ENCODE data around the gene BABAM2. TPM values are rescaled to one million over a fixed set of nuclear protein-coding genes. Genes with fewer than 3 reads are reported as not detected.
"Not testable (repeated sequence)": the region's sequence is repeated elsewhere in the genome, so short reads cannot be mapped to it uniquely, and the experiment has no call there.

Gene BABAM2
- total RNA-seq, 1 donor from 2014 or later, result 28.5 TPM

DNA sequence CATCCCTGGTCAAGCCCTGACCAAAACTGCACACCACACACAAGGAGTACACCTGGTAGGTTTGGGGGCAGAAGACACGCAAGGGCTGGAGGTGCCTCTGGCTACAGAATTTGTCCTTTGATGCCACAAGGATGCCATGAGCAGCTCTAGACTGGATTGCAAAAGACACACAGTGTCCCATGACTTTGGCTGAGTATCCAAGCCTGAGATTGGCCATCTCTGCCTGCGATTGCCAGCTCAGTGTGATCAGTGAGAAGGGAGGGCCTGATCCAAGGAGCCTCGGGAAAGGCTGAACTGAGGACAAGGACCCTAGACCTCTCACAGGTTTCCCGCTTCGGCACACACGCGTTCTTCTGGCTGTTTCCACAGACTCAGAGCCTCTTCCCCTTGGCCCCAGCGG, 442.2 kb downstream of the BABAM2 start:
- H3K36me3 Mint-ChIP-seq (ENCODE audit: low read depth, unreplicated experiment), result peaks cover 19% of the 10 kb centered on the region
- H4K20me1 ChIP-seq (ENCODE audit: insufficient read depth, low read length), result no peaks in the 10 kb centered on the region
- no peak overlapping the region for H3K4me2 ChIP-seq (ENCODE audit: low read length)
- H3K36me3 ChIP-seq (ENCODE audit: insufficient read depth, low read length), result no peaks in the 10 kb centered on the region
- H3K27ac Mint-ChIP-seq (ENCODE audit: unreplicated experiment), result no peak overlapping the region
- H3K9ac ChIP-seq (ENCODE audit: low read length), result no peak overlapping the region
- H3K9me3 ChIP-seq (ENCODE audit: insufficient read depth, low read depth, low read length), result no peaks in the 10 kb centered on the region
- H3K9me3 Mint-ChIP-seq (ENCODE audit: unreplicated experiment), result peaks cover 3% of the 10 kb centered on the region
- no peak overlapping the region for H3K4me3 Mint-ChIP-seq (ENCODE audit: unreplicated experiment)
- H3K4me1 Mint-ChIP-seq (ENCODE audit: low read depth, unreplicated experiment), result peaks cover 6% of the 10 kb centered on the region
- TF ChIP-seq, protein P1, sequence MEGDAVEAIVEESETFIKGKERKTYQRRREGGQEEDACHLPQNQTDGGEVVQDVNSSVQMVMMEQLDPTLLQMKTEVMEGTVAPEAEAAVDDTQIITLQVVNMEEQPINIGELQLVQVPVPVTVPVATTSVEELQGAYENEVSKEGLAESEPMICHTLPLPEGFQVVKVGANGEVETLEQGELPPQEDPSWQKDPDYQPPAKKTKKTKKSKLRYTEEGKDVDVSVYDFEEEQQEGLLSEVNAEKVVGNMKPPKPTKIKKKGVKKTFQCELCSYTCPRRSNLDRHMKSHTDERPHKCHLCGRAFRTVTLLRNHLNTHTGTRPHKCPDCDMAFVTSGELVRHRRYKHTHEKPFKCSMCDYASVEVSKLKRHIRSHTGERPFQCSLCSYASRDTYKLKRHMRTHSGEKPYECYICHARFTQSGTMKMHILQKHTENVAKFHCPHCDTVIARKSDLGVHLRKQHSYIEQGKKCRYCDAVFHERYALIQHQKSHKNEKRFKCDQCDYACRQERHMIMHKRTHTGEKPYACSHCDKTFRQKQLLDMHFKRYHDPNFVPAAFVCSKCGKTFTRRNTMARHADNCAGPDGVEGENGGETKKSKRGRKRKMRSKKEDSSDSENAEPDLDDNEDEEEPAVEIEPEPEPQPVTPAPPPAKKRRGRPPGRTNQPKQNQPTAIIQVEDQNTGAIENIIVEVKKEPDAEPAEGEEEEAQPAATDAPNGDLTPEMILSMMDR (IDR thresholded peaks at IDR 0.05; ENCODE audit: insufficient read depth, low read depth, low read length), result no peak
- TF ChIP-seq EZH2 (IDR thresholded peaks at IDR 0.05; ENCODE audit: insufficient read depth, low read length), result no peak
- no peak overlapping the region for H3K4me3 ChIP-seq (ENCODE audit: insufficient read depth, low read depth, low read length)
- no peak for DNase-seq (ENCODE audit: low read depth)
- no peak for FAIRE-seq
- peaks cover 8% of the 10 kb centered on the region for H3K27me3 Mint-ChIP-seq (ENCODE audit: low read depth, unreplicated experiment)
- H3K4me1 ChIP-seq (ENCODE audit: insufficient read depth, low read length), result no peaks in the 10 kb centered on the region
- H3K27me3 ChIP-seq (ENCODE audit: insufficient read depth, low read length), result no peaks in the 10 kb centered on the region
- H3K27ac ChIP-seq (ENCODE audit: low read depth, low read length), result no peak overlapping the region
- H2AFZ ChIP-seq (ENCODE audit: low read depth, low read length), result no peak overlapping the region
- no peaks in the 10 kb centered on the region for H3K79me2 ChIP-seq (ENCODE audit: insufficient read depth, low read length)

DNA sequence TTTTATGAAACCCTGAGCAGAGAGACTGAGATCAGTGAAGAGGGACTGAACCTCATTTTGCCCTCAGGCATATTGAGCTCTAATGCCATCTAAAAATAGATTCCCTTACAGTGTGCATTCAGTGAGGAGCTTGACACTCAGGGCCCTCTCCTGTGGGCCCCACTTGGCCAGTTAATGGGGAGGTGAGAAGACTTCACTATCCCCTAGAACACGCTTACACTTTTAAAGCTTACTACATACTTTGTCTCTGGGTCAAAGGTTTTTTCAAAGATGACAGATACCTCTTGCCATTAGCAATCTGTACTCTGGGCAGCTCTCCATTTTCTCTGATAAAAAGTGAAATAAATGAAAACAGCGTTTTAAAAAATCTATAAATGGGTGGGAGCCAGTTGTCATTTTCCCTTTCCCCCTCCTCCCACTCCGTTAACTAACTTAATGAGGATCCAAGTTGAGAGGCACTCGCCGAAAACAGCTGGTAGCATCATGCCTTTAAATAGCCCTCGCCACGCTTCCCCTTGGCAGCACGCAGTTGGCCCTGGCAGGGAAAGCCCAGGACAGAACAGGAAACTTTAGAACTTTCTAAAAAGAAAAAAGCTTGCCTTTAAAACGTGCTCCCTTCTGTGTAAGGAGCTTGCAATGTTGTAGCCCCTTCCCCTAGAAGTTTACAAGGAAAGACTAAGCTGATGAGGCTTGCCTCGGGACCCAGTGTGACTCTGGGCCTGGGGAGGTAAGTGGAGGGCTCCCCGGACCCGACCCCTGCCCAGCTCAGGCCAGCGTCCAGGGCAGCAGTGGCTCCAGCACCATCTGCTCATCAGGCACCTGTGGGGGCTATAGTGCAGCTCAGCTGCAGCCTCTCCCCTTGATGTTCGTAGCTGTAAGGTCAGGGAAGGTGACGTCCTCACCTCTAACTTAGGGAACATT, 443.3 kb downstream of the BABAM2 start:
- H3K27me3 ChIP-seq (ENCODE audit: insufficient read depth, low read length), result no peaks in the 10 kb centered on the region
- Mint-ChIP-seq H3K4me3 (ENCODE audit: unreplicated experiment) (no peak overlapping the region), H3K36me3 (ENCODE audit: low read depth, unreplicated experiment) (peaks cover 13% of the 10 kb centered on the region), H3K27me3 (ENCODE audit: low read depth, unreplicated experiment) (peaks cover 8% of the 10 kb centered on the region), H3K4me1 (ENCODE audit: low read depth, unreplicated experiment) (peaks cover 12% of the 10 kb centered on the region), H3K27ac (ENCODE audit: unreplicated experiment) (no peak overlapping the region), H3K9me3 (ENCODE audit: unreplicated experiment) (peaks cover 3% of the 10 kb centered on the region)
- H3K9ac ChIP-seq (ENCODE audit: low read length), result no peak overlapping the region
- no peak overlapping the region for H3K4me2 ChIP-seq (ENCODE audit: low read length)
- no peak for FAIRE-seq
- no peaks in the 10 kb centered on the region for H3K79me2 ChIP-seq (ENCODE audit: insufficient read depth, low read length)
- H3K27ac ChIP-seq (ENCODE audit: low read depth, low read length), result no peak overlapping the region
- no peak overlapping the region for H2AFZ ChIP-seq (ENCODE audit: low read depth, low read length)
- no peaks in the 10 kb centered on the region for H3K9me3 ChIP-seq (ENCODE audit: insufficient read depth, low read depth, low read length)
- no peaks in the 10 kb centered on the region for H3K36me3 ChIP-seq (ENCODE audit: insufficient read depth, low read length)
- no peak overlapping the region for H3K4me3 ChIP-seq (ENCODE audit: insufficient read depth, low read depth, low read length)
- H4K20me1 ChIP-seq (ENCODE audit: insufficient read depth, low read length), result no peaks in the 10 kb centered on the region
- H3K4me1 ChIP-seq (ENCODE audit: insufficient read depth, low read length), result peaks cover 11% of the 10 kb centered on the region
- TF ChIP-seq, protein P1 (IDR thresholded peaks at IDR 0.05; ENCODE audit: insufficient read depth, low read depth, low read length), result no peak
- TF ChIP-seq EZH2 (IDR thresholded peaks at IDR 0.05; ENCODE audit: insufficient read depth, low read length), result no peak
- DNase-seq (ENCODE audit: low read depth), result no peak

DNA sequence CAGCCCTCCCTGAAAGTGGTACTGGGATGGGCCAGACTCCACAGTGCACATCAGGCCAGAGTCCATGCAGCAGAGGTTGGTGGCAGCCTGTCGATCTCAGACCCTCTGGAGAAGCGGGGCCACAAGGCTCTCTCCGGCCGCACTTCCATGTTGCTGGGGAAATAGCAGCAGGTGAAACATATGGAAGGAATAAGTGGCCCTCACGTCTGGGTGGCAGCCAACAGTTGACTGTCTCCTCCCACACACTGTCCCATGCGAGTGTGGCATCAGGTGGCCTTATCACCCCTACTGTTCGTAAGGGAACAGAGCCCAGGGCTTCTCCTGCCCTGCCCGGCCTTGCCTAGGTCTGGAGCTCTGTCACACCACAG, 444.0 kb downstream of the BABAM2 start:
- no peak for DNase-seq (ENCODE audit: low read depth)
- Histone ChIP-seq H3K79me2 (ENCODE audit: insufficient read depth, low read length) (no peaks in the 10 kb centered on the region), H3K27me3 (ENCODE audit: insufficient read depth, low read length) (no peaks in the 10 kb centered on the region), H3K36me3 (ENCODE audit: insufficient read depth, low read length) (no peaks in the 10 kb centered on the region), H3K27ac (ENCODE audit: low read depth, low read length) (no peak overlapping the region), H3K4me3 (ENCODE audit: insufficient read depth, low read depth, low read length) (no peak overlapping the region), H3K4me1 (ENCODE audit: insufficient read depth, low read length) (peaks cover 14% of the 10 kb centered on the region), H4K20me1 (ENCODE audit: insufficient read depth, low read length) (no peaks in the 10 kb centered on the region), H3K4me2 (ENCODE audit: low read length) (no peak overlapping the region), H2AFZ (ENCODE audit: low read depth, low read length) (no peak overlapping the region), H3K9me3 (ENCODE audit: insufficient read depth, low read depth, low read length) (no peaks in the 10 kb centered on the region), H3K9ac (ENCODE audit: low read length) (no peak overlapping the region)
- Mint-ChIP-seq H3K9me3 (ENCODE audit: unreplicated experiment) (peaks cover 3% of the 10 kb centered on the region), H3K27me3 (ENCODE audit: low read depth, unreplicated experiment) (peaks cover 8% of the 10 kb centered on the region), H3K27ac (ENCODE audit: unreplicated experiment) (peak overlapping the region; percentile 14), H3K36me3 (ENCODE audit: low read depth, unreplicated experiment) (peaks cover 16% of the 10 kb centered on the region), H3K4me1 (ENCODE audit: low read depth, unreplicated experiment) (peaks cover 17% of the 10 kb centered on the region), H3K4me3 (ENCODE audit: unreplicated experiment) (no peak overlapping the region)
- TF ChIP-seq, protein P1 (IDR thresholded peaks at IDR 0.05; ENCODE audit: insufficient read depth, low read depth, low read length), result no peak
- no peak for TF ChIP-seq EZH2 (IDR thresholded peaks at IDR 0.05; ENCODE audit: insufficient read depth, low read length)
- FAIRE-seq, result no peak

DNA sequence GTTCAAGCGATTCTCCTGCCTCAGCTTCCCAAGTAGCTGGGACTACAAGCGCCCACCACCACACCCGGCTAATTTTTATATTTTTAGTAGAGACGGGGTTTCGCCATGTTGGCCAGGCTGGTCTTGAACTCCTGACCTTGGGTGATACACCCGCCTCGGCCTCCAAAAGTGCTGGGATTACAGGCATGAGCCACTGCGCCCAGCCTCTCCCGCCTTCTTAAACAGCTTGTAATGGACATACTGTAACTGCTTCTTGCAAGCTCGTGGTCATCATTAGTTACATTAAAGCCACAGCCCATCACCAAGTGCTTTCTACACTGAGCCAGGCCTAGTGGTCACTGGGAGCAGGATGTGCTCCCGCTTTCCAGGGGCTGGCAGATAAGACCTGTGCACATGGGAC, 444.7 kb downstream of the BABAM2 start:
- not testable (repeated sequence) for DNase-seq (ENCODE audit: low read depth); H3K9me3 ChIP-seq (ENCODE audit: insufficient read depth, low read depth, low read length); H3K4me3 ChIP-seq (ENCODE audit: insufficient read depth, low read depth, low read length); H3K4me2 ChIP-seq (ENCODE audit: low read length); H3K79me2 ChIP-seq (ENCODE audit: insufficient read depth, low read length); H3K27ac ChIP-seq (ENCODE audit: low read depth, low read length); H4K20me1 ChIP-seq (ENCODE audit: insufficient read depth, low read length); H2AFZ ChIP-seq (ENCODE audit: low read depth, low read length); H3K27me3 Mint-ChIP-seq (ENCODE audit: low read depth, unreplicated experiment); H3K27me3 ChIP-seq (ENCODE audit: insufficient read depth, low read length); H3K9me3 Mint-ChIP-seq (ENCODE audit: unreplicated experiment); H3K36me3 ChIP-seq (ENCODE audit: insufficient read depth, low read length); FAIRE-seq; H3K4me3 Mint-ChIP-seq (ENCODE audit: unreplicated experiment); H3K9ac ChIP-seq (ENCODE audit: low read length); H3K27ac Mint-ChIP-seq (ENCODE audit: unreplicated experiment)
- Mint-ChIP-seq H3K36me3 (ENCODE audit: low read depth, unreplicated experiment) (peaks cover 14% of the 10 kb centered on the region), H3K4me1 (ENCODE audit: low read depth, unreplicated experiment) (peaks cover 17% of the 10 kb centered on the region)
- peaks cover 14% of the 10 kb centered on the region for H3K4me1 ChIP-seq (ENCODE audit: insufficient read depth, low read length)
